Neutrophil (primary cell): ENCODE results near the gene GFM1.

ENCODE experiments used
- H3K27ac ChIP-seq: fragments of 200-600 bp; sonication (generic); 2 replicates; pipeline ENCODE4 v1.5.1; 2016; ENCODE audit warnings: mild to moderate bottlenecking, moderate library complexity
- H3K27me3 ChIP-seq: fragments of 200-600 bp; sonication (generic); 2 replicates; pipeline ENCODE4 v1.6.0; 2016; ENCODE audit warnings: mild to moderate bottlenecking
- H3K36me3 ChIP-seq: fragments of 200-600 bp; sonication (generic); 2 replicates; pipeline ENCODE4 v1.5.1; 2017
- H3K4me1 ChIP-seq, 2 experiments: fragments of 200-600 bp in 1 of 2; sonication (generic) in 1 of 2; 1 replicate in 1 of 2; 2 replicates in 1 of 2; pipeline versions ENCODE4 v1.5.1 to v1.6.1; 2013 to 2016; ENCODE audit warnings: low read depth in 1 of 2, low read length in 1 of 2, mild to moderate bottlenecking in 1 of 2, moderate library complexity in 1 of 2; ENCODE audit not compliant: control insufficient read depth in 1 of 2, insufficient read depth in 1 of 2
- H3K4me3 ChIP-seq, 2 experiments: fragments of 200-600 bp in 1 of 2; sonication (generic) in 1 of 2; 1 replicate in 1 of 2; 2 replicates in 1 of 2; pipeline ENCODE4 v1.5.1; 2013 to 2016; ENCODE audit warnings: low read depth in 1 of 2, low read length in 1 of 2, mild to moderate bottlenecking in 1 of 2, moderate library complexity in 1 of 2
- H3K9me3 ChIP-seq: fragments of 200-600 bp; sonication (generic); 2 replicates; pipeline ENCODE4 v1.5.1; 2016
- TF ChIP-seq, protein P1 (sequence below): fragments of 200-600 bp; sonication (generic); IDR thresholded peaks from 2 replicates; pipeline ENCODE4 v1.5.1; 2016; ENCODE audit warnings: antibody characterized with exemption

The GFM1 gene

GRCh38 chr3:158725348-158726011 is 81.2 kb downstream of the GFM1 start:
- Histone ChIP-seq H3K27ac (peak overlapping the region; percentile 42), H3K9me3 (no peaks in the 10 kb centered on the region), H3K4me1 (peaks cover 42 to 46% of the 10 kb centered on the region in 2 experiments), H3K4me3 (no peak overlapping the region), H3K27me3 (no peaks in the 10 kb centered on the region), H3K36me3 (no peaks in the 10 kb centered on the region)
- TF ChIP-seq, protein P1, sequence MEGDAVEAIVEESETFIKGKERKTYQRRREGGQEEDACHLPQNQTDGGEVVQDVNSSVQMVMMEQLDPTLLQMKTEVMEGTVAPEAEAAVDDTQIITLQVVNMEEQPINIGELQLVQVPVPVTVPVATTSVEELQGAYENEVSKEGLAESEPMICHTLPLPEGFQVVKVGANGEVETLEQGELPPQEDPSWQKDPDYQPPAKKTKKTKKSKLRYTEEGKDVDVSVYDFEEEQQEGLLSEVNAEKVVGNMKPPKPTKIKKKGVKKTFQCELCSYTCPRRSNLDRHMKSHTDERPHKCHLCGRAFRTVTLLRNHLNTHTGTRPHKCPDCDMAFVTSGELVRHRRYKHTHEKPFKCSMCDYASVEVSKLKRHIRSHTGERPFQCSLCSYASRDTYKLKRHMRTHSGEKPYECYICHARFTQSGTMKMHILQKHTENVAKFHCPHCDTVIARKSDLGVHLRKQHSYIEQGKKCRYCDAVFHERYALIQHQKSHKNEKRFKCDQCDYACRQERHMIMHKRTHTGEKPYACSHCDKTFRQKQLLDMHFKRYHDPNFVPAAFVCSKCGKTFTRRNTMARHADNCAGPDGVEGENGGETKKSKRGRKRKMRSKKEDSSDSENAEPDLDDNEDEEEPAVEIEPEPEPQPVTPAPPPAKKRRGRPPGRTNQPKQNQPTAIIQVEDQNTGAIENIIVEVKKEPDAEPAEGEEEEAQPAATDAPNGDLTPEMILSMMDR = no peak

- TF ChIP-seq, protein P1 = peak; percentile 96
- Histone ChIP-seq H3K36me3 (no peaks in the 10 kb centered on the region), H3K4me3 (peak overlapping the region; percentile 41 to 48), H3K27me3 (peaks cover 9% of the 10 kb centered on the region), H3K9me3 (no peaks in the 10 kb centered on the region), H3K4me1 (peaks cover 44 to 45% of the 10 kb centered on the region in 2 experiments), H3K27ac (peak overlapping the region; percentile 80)
Observed at GRCh38 chr3:158727206-158728060, 83.1 kb downstream of the GFM1 start.

DNA sequence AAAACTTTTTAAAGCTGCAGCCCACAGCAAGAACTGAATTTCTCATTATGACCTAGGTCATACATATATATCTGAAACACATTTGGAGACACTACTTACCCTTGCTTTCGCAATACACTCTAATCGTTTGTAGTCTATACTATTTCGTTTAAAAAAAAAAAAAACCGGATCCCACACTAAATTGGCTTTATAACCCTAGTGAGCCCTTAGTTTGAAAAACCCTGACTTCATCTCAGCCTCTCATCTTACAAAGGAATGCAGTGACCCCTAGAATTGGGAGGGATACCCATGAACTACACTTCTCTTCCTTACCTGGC is 83.7 kb downstream of the GFM1 start:
- H3K36me3 ChIP-seq = no peaks in the 10 kb centered on the region
- H3K9me3 ChIP-seq = no peaks in the 10 kb centered on the region
- peak overlapping the region; percentile 80 for H3K27ac ChIP-seq
- H3K4me1 ChIP-seq = peaks cover 44% of the 10 kb centered on the region in 2 experiments
- TF ChIP-seq, protein P1 = no peak
- peak overlapping the region; percentile 41 to 48 for H3K4me3 ChIP-seq
- H3K27me3 ChIP-seq = peaks cover 9% of the 10 kb centered on the region

- TF ChIP-seq, protein P1 = no peak
- Histone ChIP-seq H3K4me3 (no peak overlapping the region), H3K27me3 (peaks cover 9% of the 10 kb centered on the region), H3K4me1 (peaks cover 41 to 42% of the 10 kb centered on the region in 2 experiments), H3K9me3 (no peaks in the 10 kb centered on the region), H3K36me3 (no peaks in the 10 kb centered on the region), H3K27ac (no peak overlapping the region)
Observed at GRCh38 chr3:158728851-158729250, 84.5 kb downstream of the GFM1 start.

- TF ChIP-seq, protein P1 = no peak
- Histone ChIP-seq H3K36me3 (no peaks in the 10 kb centered on the region), H3K27ac (peak overlapping the region; percentile 50), H3K9me3 (no peaks in the 10 kb centered on the region), H3K27me3 (peaks cover 9% of the 10 kb centered on the region), H3K4me3 (peak overlapping the region; percentile 68 to 69), H3K4me1 (peaks cover 36 to 37% of the 10 kb centered on the region in 2 experiments)
Observed at GRCh38 chr3:158731486-158731885, 87.2 kb downstream of the GFM1 start.
